Measurements from ENCODE around the gene DMXL2.

Gene DMXL2

GRCh38 chr15:51493892-51494291, 128.7 kb downstream of the DMXL2 start:
- CTCF ChIA-PET = no interaction called here
- WGBS (ENCODE audit: insufficient coverage) = 100% methylated on average over 2 of the region's 2 CpGs
- Histone ChIP-seq H3K4me3 (ENCODE audit: control insufficient read depth in 1 of 7, extremely low read depth in 1 of 7, insufficient read depth in 4 of 7, low read depth in 2 of 7, low read length in 6 of 7) (no peak overlapping the region), H3K36me3 (ENCODE audit: control insufficient read depth in 4 of 4, insufficient read depth in 4 of 4, low read length in 3 of 4) (peaks cover 0 to 22% (median 4%) of the 10 kb centered on the region in 4 experiments), H3K27ac (ENCODE audit: insufficient read depth in 1 of 2, low read depth in 1 of 2, low read length in 2 of 2, poor library complexity in 1 of 2, severe bottlenecking in 2 of 2) (no peak overlapping the region), H3K27me3 (replicated peaks in 2 of 5; ENCODE audit: control insufficient read depth in 4 of 5, insufficient read depth in 5 of 5, low read length in 4 of 5) (no peaks in the 10 kb centered on the region), H3K9me3 (ENCODE audit: control extremely low read depth in 1 of 5, control insufficient read depth in 4 of 5, insufficient read depth in 2 of 5, low read depth in 1 of 5, low read length in 4 of 5) (peaks cover 0 to 3% (median 1%) of the 10 kb centered on the region in 5 experiments), H3K4me1 (ENCODE audit: control extremely low read depth in 1 of 4, control insufficient read depth in 4 of 4, insufficient read depth in 4 of 4, low read length in 3 of 4) (peaks cover 0 to 2% (median 0%) of the 10 kb centered on the region in 4 experiments)
- DNase-seq = no peak
- POLR2A ChIA-PET = no interaction called here

- peaks cover 0 to 2% (median 0%) of the 10 kb centered on the region in 4 experiments for H3K4me1 ChIP-seq (ENCODE audit: control extremely low read depth in 1 of 4, control insufficient read depth in 4 of 4, insufficient read depth in 4 of 4, low read length in 3 of 4)
- H3K4me3 ChIP-seq (ENCODE audit: control insufficient read depth in 1 of 7, extremely low read depth in 1 of 7, insufficient read depth in 4 of 7, low read depth in 2 of 7, low read length in 6 of 7) = no peak overlapping the region
- H3K36me3 ChIP-seq (ENCODE audit: control insufficient read depth in 4 of 4, insufficient read depth in 4 of 4, low read length in 3 of 4) = peaks cover 4 to 30% (median 6%) of the 10 kb centered on the region in 4 experiments
- peaks cover 0 to 13% (median 0%) of the 10 kb centered on the region in 5 experiments for H3K9me3 ChIP-seq (ENCODE audit: control extremely low read depth in 1 of 5, control insufficient read depth in 4 of 5, insufficient read depth in 2 of 5, low read depth in 1 of 5, low read length in 4 of 5)
- CTCF ChIA-PET = no interaction called here
- no peaks in the 10 kb centered on the region for H3K27me3 ChIP-seq (replicated peaks in 2 of 5; ENCODE audit: control insufficient read depth in 4 of 5, insufficient read depth in 5 of 5, low read length in 4 of 5)
- POLR2A ChIA-PET = no interaction called here
- H3K27ac ChIP-seq (ENCODE audit: insufficient read depth in 1 of 2, low read depth in 1 of 2, low read length in 2 of 2, poor library complexity in 1 of 2, severe bottlenecking in 2 of 2) = no peak overlapping the region
- DNase-seq = no peak
- 100% methylated on average over 3 of the region's 4 CpGs for WGBS (ENCODE audit: insufficient coverage)
These were observed 130.0 kb downstream of the DMXL2 start for GRCh38 chr15:51492528-51492927.

GRCh38 chr15:51491941-51492340, 130.6 kb downstream of the DMXL2 start:
- Histone ChIP-seq H3K27me3 (replicated peaks in 2 of 5; ENCODE audit: control insufficient read depth in 4 of 5, insufficient read depth in 5 of 5, low read length in 4 of 5) (no peaks in the 10 kb centered on the region), H3K4me1 (ENCODE audit: control extremely low read depth in 1 of 4, control insufficient read depth in 4 of 4, insufficient read depth in 4 of 4, low read length in 3 of 4) (peaks cover 0 to 2% (median 0%) of the 10 kb centered on the region in 4 experiments), H3K9me3 (ENCODE audit: control extremely low read depth in 1 of 5, control insufficient read depth in 4 of 5, insufficient read depth in 2 of 5, low read depth in 1 of 5, low read length in 4 of 5) (peaks cover 0 to 14% (median 0%) of the 10 kb centered on the region in 5 experiments), H3K27ac (ENCODE audit: insufficient read depth in 1 of 2, low read depth in 1 of 2, low read length in 2 of 2, poor library complexity in 1 of 2, severe bottlenecking in 2 of 2) (no peak overlapping the region), H3K36me3 (ENCODE audit: control insufficient read depth in 4 of 4, insufficient read depth in 4 of 4, low read length in 3 of 4) (peaks cover 5 to 33% (median 8%) of the 10 kb centered on the region in 4 experiments), H3K4me3 (ENCODE audit: control insufficient read depth in 1 of 7, extremely low read depth in 1 of 7, insufficient read depth in 4 of 7, low read depth in 2 of 7, low read length in 6 of 7) (no peak overlapping the region)
- ChIA-PET POLR2A (no interaction called here), CTCF (no interaction called here)
- 100% methylated on average over 2 of the region's 5 CpGs for WGBS (ENCODE audit: insufficient coverage)
- no peak for DNase-seq

GRCh38 chr15:51484781-51485180, 137.8 kb downstream of the DMXL2 start:
- DNase-seq = peak in 2 of 3 donors; percentile 4 to 21
- Histone ChIP-seq H3K4me1 (ENCODE audit: control extremely low read depth in 1 of 4, control insufficient read depth in 4 of 4, insufficient read depth in 4 of 4, low read length in 3 of 4) (no peaks in the 10 kb centered on the region), H3K4me3 (ENCODE audit: control insufficient read depth in 1 of 7, extremely low read depth in 1 of 7, insufficient read depth in 4 of 7, low read depth in 2 of 7, low read length in 6 of 7) (no peak overlapping the region), H3K36me3 (ENCODE audit: control insufficient read depth in 4 of 4, insufficient read depth in 4 of 4, low read length in 3 of 4) (peaks cover 13 to 56% (median 23%) of the 10 kb centered on the region in 4 experiments), H3K27me3 (replicated peaks in 2 of 5; ENCODE audit: control insufficient read depth in 4 of 5, insufficient read depth in 5 of 5, low read length in 4 of 5) (no peaks in the 10 kb centered on the region), H3K27ac (ENCODE audit: insufficient read depth in 1 of 2, low read depth in 1 of 2, low read length in 2 of 2, poor library complexity in 1 of 2, severe bottlenecking in 2 of 2) (no peak overlapping the region), H3K9me3 (ENCODE audit: control extremely low read depth in 1 of 5, control insufficient read depth in 4 of 5, insufficient read depth in 2 of 5, low read depth in 1 of 5, low read length in 4 of 5) (peaks cover 9 to 53% (median 20%) of the 10 kb centered on the region in 5 experiments)
- POLR2A ChIA-PET = no interaction called here
- CTCF ChIA-PET = no interaction called here
- no CpG with 5 or more reads among the region's 1 CpG for WGBS (ENCODE audit: insufficient coverage)

- Histone ChIP-seq H3K4me3 (ENCODE audit: control insufficient read depth in 1 of 7, extremely low read depth in 1 of 7, insufficient read depth in 4 of 7, low read depth in 2 of 7, low read length in 6 of 7) (peak overlapping the region in 1 of 7 experiments; percentile 33), H3K36me3 (ENCODE audit: control insufficient read depth in 4 of 4, insufficient read depth in 4 of 4, low read length in 3 of 4) (peaks cover 13 to 54% (median 24%) of the 10 kb centered on the region in 4 experiments), H3K27me3 (replicated peaks in 2 of 5; ENCODE audit: control insufficient read depth in 4 of 5, insufficient read depth in 5 of 5, low read length in 4 of 5) (no peaks in the 10 kb centered on the region), H3K9me3 (ENCODE audit: control extremely low read depth in 1 of 5, control insufficient read depth in 4 of 5, insufficient read depth in 2 of 5, low read depth in 1 of 5, low read length in 4 of 5) (peaks cover 9 to 51% (median 20%) of the 10 kb centered on the region in 5 experiments), H3K4me1 (ENCODE audit: control extremely low read depth in 1 of 4, control insufficient read depth in 4 of 4, insufficient read depth in 4 of 4, low read length in 3 of 4) (no peaks in the 10 kb centered on the region), H3K27ac (ENCODE audit: insufficient read depth in 1 of 2, low read depth in 1 of 2, low read length in 2 of 2, poor library complexity in 1 of 2, severe bottlenecking in 2 of 2) (no peak overlapping the region)
- POLR2A ChIA-PET = no interaction called here
- CTCF ChIA-PET = no interaction called here
- no peak for DNase-seq
- WGBS (ENCODE audit: insufficient coverage) = 100% methylated on average over 2 of the region's 3 CpGs
These were observed 138.6 kb downstream of the DMXL2 start for GRCh38 chr15:51483985-51484384.

- WGBS (ENCODE audit: insufficient coverage) = 93% methylated on average over 7 of the region's 8 CpGs
- Histone ChIP-seq H3K4me1 (ENCODE audit: control extremely low read depth in 1 of 4, control insufficient read depth in 4 of 4, insufficient read depth in 4 of 4, low read length in 3 of 4) (no peaks in the 10 kb centered on the region), H3K27me3 (replicated peaks in 2 of 5; ENCODE audit: control insufficient read depth in 4 of 5, insufficient read depth in 5 of 5, low read length in 4 of 5) (no peaks in the 10 kb centered on the region), H3K27ac (ENCODE audit: insufficient read depth in 1 of 2, low read depth in 1 of 2, low read length in 2 of 2, poor library complexity in 1 of 2, severe bottlenecking in 2 of 2) (no peak overlapping the region), H3K4me3 (ENCODE audit: control insufficient read depth in 1 of 7, extremely low read depth in 1 of 7, insufficient read depth in 4 of 7, low read depth in 2 of 7, low read length in 6 of 7) (peak overlapping the region in 1 of 7 experiments; percentile 33), H3K36me3 (ENCODE audit: control insufficient read depth in 4 of 4, insufficient read depth in 4 of 4, low read length in 3 of 4) (peaks cover 13 to 49% (median 24%) of the 10 kb centered on the region in 4 experiments), H3K9me3 (ENCODE audit: control extremely low read depth in 1 of 5, control insufficient read depth in 4 of 5, insufficient read depth in 2 of 5, low read depth in 1 of 5, low read length in 4 of 5) (peaks cover 9 to 48% (median 20%) of the 10 kb centered on the region in 5 experiments)
- no peak for DNase-seq
- ChIA-PET POLR2A (no interaction called here), CTCF (no interaction called here)
These were observed 139.1 kb downstream of the DMXL2 start for GRCh38 chr15:51483520-51483919.

- no peak overlapping the region for H3K4me3 ChIP-seq (ENCODE audit: control insufficient read depth in 1 of 7, extremely low read depth in 1 of 7, insufficient read depth in 4 of 7, low read depth in 2 of 7, low read length in 6 of 7)
- POLR2A ChIA-PET = no interaction called here
- H3K36me3 ChIP-seq (ENCODE audit: control insufficient read depth in 4 of 4, insufficient read depth in 4 of 4, low read length in 3 of 4) = peaks cover 2 to 22% (median 12%) of the 10 kb centered on the region in 4 experiments
- H3K4me1 ChIP-seq (ENCODE audit: control extremely low read depth in 1 of 4, control insufficient read depth in 4 of 4, insufficient read depth in 4 of 4, low read length in 3 of 4) = no peaks in the 10 kb centered on the region
- H3K27ac ChIP-seq (ENCODE audit: insufficient read depth in 1 of 2, low read depth in 1 of 2, low read length in 2 of 2, poor library complexity in 1 of 2, severe bottlenecking in 2 of 2) = no peak overlapping the region
- H3K27me3 ChIP-seq (replicated peaks in 2 of 5; ENCODE audit: control insufficient read depth in 4 of 5, insufficient read depth in 5 of 5, low read length in 4 of 5) = no peaks in the 10 kb centered on the region
- CTCF ChIA-PET = no interaction called here
- no peak for DNase-seq
- H3K9me3 ChIP-seq (ENCODE audit: control extremely low read depth in 1 of 5, control insufficient read depth in 4 of 5, insufficient read depth in 2 of 5, low read depth in 1 of 5, low read length in 4 of 5) = peaks cover 0 to 2% (median 0%) of the 10 kb centered on the region in 5 experiments
These were observed 146.8 kb downstream of the DMXL2 start for GRCh38 chr15:51475736-51476135.
